Nephron progenitor cell (in vitro differentiated cells): ENCODE measurements around the gene GGA2.
A peak's percentile ranks its signal among the peaks of the same experiment; 100 is the strongest.

Source experiments
- DNase-seq: peaks from one replicate; pipeline ENCODE4 v3.0.0; 2021
- H3K27ac Mint-ChIP-seq: 2 replicates; pipeline ENCODE4 v1.8.0; 2021; ENCODE audit warnings: mild to moderate bottlenecking, moderate library complexity, mixed read lengths
- H3K27me3 Mint-ChIP-seq: 2 replicates; pipeline ENCODE4 v1.8.0; 2021; ENCODE audit warnings: mild to moderate bottlenecking, low read depth, mixed read lengths; ENCODE audit not compliant: poor library complexity
- H3K36me3 Mint-ChIP-seq: 2 replicates; pipeline ENCODE4 v1.8.0; 2021; ENCODE audit warnings: low read depth, mixed read lengths
- H3K4me1 Mint-ChIP-seq: 2 replicates; pipeline ENCODE4 v1.8.0; 2021; ENCODE audit warnings: mixed read lengths
- H3K4me3 Mint-ChIP-seq: 2 replicates; pipeline ENCODE4 v1.8.0; 2021; ENCODE audit warnings: mild to moderate bottlenecking, moderate library complexity, mixed read lengths
- H3K9me3 Mint-ChIP-seq: 2 replicates; pipeline ENCODE4 v1.8.0; 2021; ENCODE audit warnings: mild to moderate bottlenecking, moderate library complexity, mixed read lengths
- TF ChIP-seq, protein P1 (sequence below): fragments of 200-600 bp; sonication (generic); IDR thresholded peaks from 2 replicates; pipeline ENCODE4 v1.5.0; 2021; ENCODE audit warnings: antibody characterized with exemption

Gene GGA2

DNA sequence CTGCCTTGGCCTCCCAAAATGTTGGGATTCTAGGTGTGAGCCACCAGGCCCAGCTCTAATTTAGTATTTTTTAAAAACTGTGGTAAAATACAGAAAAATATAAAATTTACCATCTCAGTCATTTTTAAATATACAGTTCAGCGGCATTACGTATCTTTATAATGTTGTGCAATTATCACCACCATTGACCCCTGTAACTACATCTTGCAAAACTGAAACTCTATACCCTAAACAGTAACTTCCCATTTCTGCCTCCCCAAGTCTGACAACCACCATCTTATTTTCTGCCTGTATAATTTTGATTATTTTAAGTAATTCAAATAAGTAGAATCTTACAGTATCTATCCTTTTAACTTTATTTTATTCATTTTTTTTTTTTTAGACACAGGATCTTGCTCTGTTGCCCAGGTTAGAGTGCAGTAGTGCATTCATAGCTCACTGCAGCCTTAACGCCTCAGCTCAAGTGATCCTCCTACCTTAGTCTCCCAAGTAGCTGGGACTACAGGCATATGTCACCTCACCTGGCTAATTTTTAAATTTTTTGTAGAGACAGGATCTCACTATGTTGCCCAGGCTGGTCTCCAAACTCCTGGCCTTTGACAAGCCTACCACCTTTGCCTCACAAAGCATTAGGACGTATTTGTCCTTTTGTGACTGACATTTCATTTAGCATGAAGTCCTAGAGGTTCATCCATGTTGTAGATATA is 10.9 kb upstream of the GGA2 start:
- peaks cover 58% of the 10 kb centered on the region for H3K36me3 Mint-ChIP-seq
- H3K9me3 Mint-ChIP-seq = no peaks in the 10 kb centered on the region
- peaks cover 4% of the 10 kb centered on the region for H3K4me1 Mint-ChIP-seq
- H3K27ac Mint-ChIP-seq = no peak overlapping the region
- no peak overlapping the region for H3K4me3 Mint-ChIP-seq
- no peaks in the 10 kb centered on the region for H3K27me3 Mint-ChIP-seq
- TF ChIP-seq, protein P1, sequence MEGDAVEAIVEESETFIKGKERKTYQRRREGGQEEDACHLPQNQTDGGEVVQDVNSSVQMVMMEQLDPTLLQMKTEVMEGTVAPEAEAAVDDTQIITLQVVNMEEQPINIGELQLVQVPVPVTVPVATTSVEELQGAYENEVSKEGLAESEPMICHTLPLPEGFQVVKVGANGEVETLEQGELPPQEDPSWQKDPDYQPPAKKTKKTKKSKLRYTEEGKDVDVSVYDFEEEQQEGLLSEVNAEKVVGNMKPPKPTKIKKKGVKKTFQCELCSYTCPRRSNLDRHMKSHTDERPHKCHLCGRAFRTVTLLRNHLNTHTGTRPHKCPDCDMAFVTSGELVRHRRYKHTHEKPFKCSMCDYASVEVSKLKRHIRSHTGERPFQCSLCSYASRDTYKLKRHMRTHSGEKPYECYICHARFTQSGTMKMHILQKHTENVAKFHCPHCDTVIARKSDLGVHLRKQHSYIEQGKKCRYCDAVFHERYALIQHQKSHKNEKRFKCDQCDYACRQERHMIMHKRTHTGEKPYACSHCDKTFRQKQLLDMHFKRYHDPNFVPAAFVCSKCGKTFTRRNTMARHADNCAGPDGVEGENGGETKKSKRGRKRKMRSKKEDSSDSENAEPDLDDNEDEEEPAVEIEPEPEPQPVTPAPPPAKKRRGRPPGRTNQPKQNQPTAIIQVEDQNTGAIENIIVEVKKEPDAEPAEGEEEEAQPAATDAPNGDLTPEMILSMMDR = no peak
- no peak for DNase-seq

DNA sequence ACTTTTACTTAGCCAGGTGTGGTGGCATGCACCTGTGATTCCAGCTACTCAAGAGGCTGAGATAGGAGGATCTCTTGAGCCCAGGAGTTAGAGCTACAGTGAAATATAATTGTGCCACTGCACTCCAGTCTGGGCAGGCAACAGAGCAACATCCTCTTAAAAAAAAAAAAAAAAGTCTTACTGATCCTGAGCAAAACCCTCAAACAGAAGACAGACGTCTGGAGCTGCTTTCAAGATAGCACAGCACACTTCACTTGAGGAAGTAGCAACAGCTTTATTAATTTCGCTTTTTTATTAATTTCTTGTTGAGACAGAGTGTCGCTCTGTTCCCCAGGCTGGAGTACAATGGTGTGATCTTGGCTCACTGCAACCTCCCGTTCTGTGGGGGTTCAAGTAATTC is 10.2 kb upstream of the GGA2 start:
- peaks cover 62% of the 10 kb centered on the region for H3K36me3 Mint-ChIP-seq
- no peak overlapping the region for H3K27ac Mint-ChIP-seq
- H3K4me3 Mint-ChIP-seq = no peak overlapping the region
- no peak for DNase-seq
- peaks cover 3% of the 10 kb centered on the region for H3K27me3 Mint-ChIP-seq
- no peaks in the 10 kb centered on the region for H3K9me3 Mint-ChIP-seq
- peaks cover 4% of the 10 kb centered on the region for H3K4me1 Mint-ChIP-seq
- TF ChIP-seq, protein P1 = no peak

DNA sequence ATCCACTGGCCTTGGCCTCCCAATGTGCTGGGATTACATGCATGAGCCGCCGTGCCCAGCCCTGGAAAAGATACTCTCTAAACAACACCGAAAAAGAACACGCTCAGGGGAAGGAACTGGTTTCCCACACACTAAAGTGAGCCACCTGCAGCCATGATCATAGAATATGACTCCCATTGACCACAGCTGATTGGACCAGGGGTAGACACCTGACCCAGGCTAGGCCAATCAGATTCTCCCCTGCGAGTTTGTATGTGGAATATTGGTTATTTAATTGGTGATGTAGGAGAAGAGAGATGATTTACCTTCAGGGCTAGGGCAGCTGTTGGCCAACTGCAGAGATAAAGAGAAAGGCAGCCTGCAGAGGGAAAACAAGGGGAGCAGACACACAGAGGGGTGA is 9.0 kb upstream of the GGA2 start:
- TF ChIP-seq, protein P1 = no peak
- peak overlapping the region; percentile 64 for H3K27ac Mint-ChIP-seq
- no peak for DNase-seq
- H3K9me3 Mint-ChIP-seq = no peaks in the 10 kb centered on the region
- H3K4me3 Mint-ChIP-seq = no peak overlapping the region
- H3K36me3 Mint-ChIP-seq = peaks cover 62% of the 10 kb centered on the region
- peaks cover 4% of the 10 kb centered on the region for H3K27me3 Mint-ChIP-seq
- H3K4me1 Mint-ChIP-seq = peaks cover 4% of the 10 kb centered on the region

DNA sequence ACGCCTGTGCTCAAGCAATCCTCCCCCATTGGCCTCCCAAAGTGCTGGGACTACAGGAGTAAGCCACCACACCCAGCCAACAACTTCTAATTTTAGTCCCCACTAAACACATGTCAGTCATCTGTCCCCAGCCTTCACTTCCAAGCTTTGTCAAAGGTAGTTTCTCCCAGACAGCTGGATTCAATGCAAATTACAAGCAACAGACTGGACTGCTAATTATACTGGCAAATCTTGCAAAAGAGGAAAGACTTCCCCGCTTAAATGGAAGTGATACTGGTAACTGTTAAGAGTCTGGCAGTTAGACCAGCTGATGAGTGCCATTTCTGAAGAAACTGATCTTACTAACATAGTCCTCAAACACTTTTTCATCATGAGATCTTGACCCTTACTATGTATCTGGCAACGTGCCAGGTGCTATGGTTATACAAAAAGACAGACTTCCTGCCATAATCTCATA is 8.2 kb upstream of the GGA2 start:
- Mint-ChIP-seq H3K4me3 (no peak overlapping the region), H3K9me3 (no peaks in the 10 kb centered on the region), H3K27ac (peak overlapping the region; percentile 48), H3K4me1 (peaks cover 4% of the 10 kb centered on the region), H3K27me3 (peaks cover 4% of the 10 kb centered on the region), H3K36me3 (peaks cover 59% of the 10 kb centered on the region)
- TF ChIP-seq, protein P1 = no peak
- no peak for DNase-seq

DNA sequence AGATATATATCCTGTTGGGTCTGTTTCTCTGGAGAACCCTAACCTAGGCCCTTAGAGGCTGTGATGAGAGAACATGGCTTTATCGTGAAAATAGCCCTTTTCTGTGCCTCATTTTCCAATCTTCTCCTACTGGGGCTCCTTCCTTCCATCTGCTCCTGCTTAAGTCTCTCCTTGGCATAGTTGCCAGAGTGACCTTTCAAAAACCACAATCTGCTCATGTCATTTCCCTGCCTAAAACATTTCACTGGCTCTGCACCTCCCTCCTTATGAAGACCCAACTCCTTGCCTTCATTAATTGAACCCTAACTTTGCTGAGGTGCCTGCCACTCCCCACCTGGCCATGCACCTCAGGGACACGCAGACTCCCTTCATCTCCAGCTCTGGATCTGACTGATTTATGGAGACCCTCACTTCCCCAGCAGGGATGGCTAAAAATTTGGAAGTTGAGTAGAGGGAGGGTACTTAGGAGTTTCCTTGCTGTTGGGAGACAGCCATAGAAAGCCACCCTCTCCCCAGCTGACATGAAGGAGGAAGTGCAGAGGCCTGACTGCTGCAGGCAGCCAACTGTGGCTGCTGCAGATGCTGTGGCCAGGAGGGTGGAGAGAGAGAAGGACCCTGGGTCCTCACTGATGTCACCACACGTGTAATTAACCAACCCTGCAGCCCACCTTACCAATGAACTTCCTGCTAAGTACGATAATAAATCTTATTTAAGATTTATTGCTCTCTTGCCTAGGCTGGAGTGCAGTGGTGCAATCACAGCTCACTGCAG is 6.3 kb upstream of the GGA2 start:
- no peak for DNase-seq
- Mint-ChIP-seq H3K27me3 (peaks cover 4% of the 10 kb centered on the region), H3K4me3 (no peak overlapping the region), H3K36me3 (peaks cover 45% of the 10 kb centered on the region), H3K27ac (no peak overlapping the region), H3K4me1 (peaks cover 4% of the 10 kb centered on the region), H3K9me3 (no peaks in the 10 kb centered on the region)
- TF ChIP-seq, protein P1 = no peak
